ENCODE measurements around the gene CDC5L. TPM values are rescaled to one million over a fixed set of nuclear protein-coding genes. Genes with fewer than 3 reads are reported as not detected.

CDC5L gene
- total and polyA plus RNA-seq, 2 of the 13 experiments (the other 11 are each of a cell fraction or from before 2014, with no cell fraction given), result 11.0 to 34.2 TPM

- DNase-seq (ENCODE audit: low spot score) (no peak), ATAC-seq (no peak), FAIRE-seq (no peak)
- no peaks in the 10 kb centered on the region for H4K20me1 ChIP-seq (ENCODE audit: insufficient read depth, low read length)
- no peaks in the 10 kb centered on the region for H3K79me2 ChIP-seq (ENCODE audit: insufficient read depth, low read length)
- no peaks in the 10 kb centered on the region for H3K9me3 ChIP-seq (ENCODE audit: low read length)
- CTCF ChIA-PET (ENCODE audit: low intra/inter-chr PET ratio, low total read pairs), result no interaction called here
- no peaks in the 10 kb centered on the region for H3K36me3 ChIP-seq (replicated peaks in 1 of 2; ENCODE audit: control insufficient read depth in 1 of 2, insufficient read depth in 2 of 2, low read length in 2 of 2)
- WGBS (ENCODE audit: low lambda C conversion rate), result 1% methylated on average over 2 of the region's 9 CpGs
- H3K4me2 ChIP-seq (ENCODE audit: low read depth, low read length), result no peak overlapping the region
- no peak for TF ChIP-seq SMAD9 (CRISPR knock-in tag; IDR thresholded peaks at IDR 0.05)
- TF ChIP-seq SP2 (CRISPR knock-in tag; IDR thresholded peaks at IDR 0.05), result no peak
- TF ChIP-seq, protein P1, sequence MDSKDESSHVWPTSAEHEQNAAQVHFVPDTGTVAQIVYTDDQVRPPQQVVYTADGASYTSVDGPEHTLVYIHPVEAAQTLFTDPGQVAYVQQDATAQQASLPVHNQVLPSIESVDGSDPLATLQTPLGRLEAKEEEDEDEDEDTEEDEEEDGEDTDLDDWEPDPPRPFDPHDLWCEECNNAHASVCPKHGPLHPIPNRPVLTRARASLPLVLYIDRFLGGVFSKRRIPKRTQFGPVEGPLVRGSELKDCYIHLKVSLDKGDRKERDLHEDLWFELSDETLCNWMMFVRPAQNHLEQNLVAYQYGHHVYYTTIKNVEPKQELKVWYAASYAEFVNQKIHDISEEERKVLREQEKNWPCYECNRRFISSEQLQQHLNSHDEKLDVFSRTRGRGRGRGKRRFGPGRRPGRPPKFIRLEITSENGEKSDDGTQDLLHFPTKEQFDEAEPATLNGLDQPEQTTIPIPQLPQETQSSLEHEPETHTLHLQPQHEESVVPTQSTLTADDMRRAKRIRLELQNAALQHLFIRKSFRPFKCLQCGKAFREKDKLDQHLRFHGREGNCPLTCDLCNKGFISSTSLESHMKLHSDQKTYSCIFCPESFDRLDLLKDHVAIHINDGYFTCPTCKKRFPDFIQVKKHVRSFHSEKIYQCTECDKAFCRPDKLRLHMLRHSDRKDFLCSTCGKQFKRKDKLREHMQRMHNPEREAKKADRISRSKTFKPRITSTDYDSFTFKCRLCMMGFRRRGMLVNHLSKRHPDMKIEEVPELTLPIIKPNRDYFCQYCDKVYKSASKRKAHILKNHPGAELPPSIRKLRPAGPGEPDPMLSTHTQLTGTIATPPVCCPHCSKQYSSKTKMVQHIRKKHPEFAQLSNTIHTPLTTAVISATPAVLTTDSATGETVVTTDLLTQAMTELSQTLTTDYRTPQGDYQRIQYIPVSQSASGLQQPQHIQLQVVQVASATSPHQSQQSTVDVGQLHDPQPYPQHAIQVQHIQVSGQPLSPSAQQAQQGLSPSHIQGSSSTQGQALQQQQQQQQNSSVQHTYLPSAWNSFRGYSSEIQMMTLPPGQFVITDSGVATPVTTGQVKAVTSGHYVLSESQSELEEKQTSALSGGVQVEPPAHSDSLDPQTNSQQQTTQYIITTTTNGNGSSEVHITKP (CRISPR knock-in tag; IDR thresholded peaks at IDR 0.05; ENCODE audit: low read depth), result no peak
- TF ChIP-seq KMT2B (CRISPR knock-in tag; IDR thresholded peaks at IDR 0.05), result no peak
- TF ChIP-seq KLF6 (CRISPR knock-in tag; IDR thresholded peaks at IDR 0.05), result no peak
- TF ChIP-seq ZMYM3 (CRISPR knock-in tag; IDR thresholded peaks at IDR 0.05), result no peak
- no peak for TF ChIP-seq ZNF780A (CRISPR knock-in tag; IDR thresholded peaks at IDR 0.05)
- TF ChIP-seq KLF12 (CRISPR knock-in tag; IDR thresholded peaks at IDR 0.05; ENCODE audit: borderline replicate concordance), result no peak
- TF ChIP-seq, protein P2, sequence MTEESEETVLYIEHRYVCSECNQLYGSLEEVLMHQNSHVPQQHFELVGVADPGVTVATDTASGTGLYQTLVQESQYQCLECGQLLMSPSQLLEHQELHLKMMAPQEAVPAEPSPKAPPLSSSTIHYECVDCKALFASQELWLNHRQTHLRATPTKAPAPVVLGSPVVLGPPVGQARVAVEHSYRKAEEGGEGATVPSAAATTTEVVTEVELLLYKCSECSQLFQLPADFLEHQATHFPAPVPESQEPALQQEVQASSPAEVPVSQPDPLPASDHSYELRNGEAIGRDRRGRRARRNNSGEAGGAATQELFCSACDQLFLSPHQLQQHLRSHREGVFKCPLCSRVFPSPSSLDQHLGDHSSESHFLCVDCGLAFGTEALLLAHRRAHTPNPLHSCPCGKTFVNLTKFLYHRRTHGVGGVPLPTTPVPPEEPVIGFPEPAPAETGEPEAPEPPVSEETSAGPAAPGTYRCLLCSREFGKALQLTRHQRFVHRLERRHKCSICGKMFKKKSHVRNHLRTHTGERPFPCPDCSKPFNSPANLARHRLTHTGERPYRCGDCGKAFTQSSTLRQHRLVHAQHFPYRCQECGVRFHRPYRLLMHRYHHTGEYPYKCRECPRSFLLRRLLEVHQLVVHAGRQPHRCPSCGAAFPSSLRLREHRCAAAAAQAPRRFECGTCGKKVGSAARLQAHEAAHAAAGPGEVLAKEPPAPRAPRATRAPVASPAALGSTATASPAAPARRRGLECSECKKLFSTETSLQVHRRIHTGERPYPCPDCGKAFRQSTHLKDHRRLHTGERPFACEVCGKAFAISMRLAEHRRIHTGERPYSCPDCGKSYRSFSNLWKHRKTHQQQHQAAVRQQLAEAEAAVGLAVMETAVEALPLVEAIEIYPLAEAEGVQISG (CRISPR knock-in tag; IDR thresholded peaks at IDR 0.05), result no peak
- no peak for TF ChIP-seq PAF1 (CRISPR knock-in tag; IDR thresholded peaks at IDR 0.05)
- no peak for TF ChIP-seq HCFC1 (IDR thresholded peaks at IDR 0.05; ENCODE audit: low read depth, low read length)
- H3K9ac ChIP-seq (ENCODE audit: insufficient read depth, low read depth, low read length), result no peak overlapping the region
- H3K27ac ChIP-seq (ENCODE audit: extremely low read length, insufficient read depth, low read length), result no peak overlapping the region
- intact Hi-C loops (cut with micrococcal nuclease; ENCODE audit: unreplicated experiment) (loop anchor here (2.0 kb wide), 1 partner anchor 21 kb away; no protein-coding TSS in a partner anchor), in situ Hi-C loops (cut with HindIII; ENCODE audit: extremely low pct_ligation_motif_present, low pct_unique_long_range_greater_than_20kb) (loop anchor here (10.0 kb wide), 2 partner anchors 171 to 1241 kb away; no protein-coding TSS in a partner anchor)
- H2AFZ ChIP-seq (ENCODE audit: low read length), result no peak overlapping the region
- no peak overlapping the region for H3K4me3 ChIP-seq (replicated peaks in 1 of 3; ENCODE audit: insufficient read depth in 1 of 3, low read depth in 2 of 3, low read length in 3 of 3)
- H3K4me1 ChIP-seq (ENCODE audit: insufficient read depth, low read length), result peaks cover 9% of the 10 kb centered on the region; the same call in 1 of the 2 replicates
- no TSS peak for BruUV-seq (replicated peaks)
- peaks cover 11 to 76% of the 10 kb centered on the region in 2 experiments; a peak in 4 of 5 replicates for H3K27me3 ChIP-seq (ENCODE audit: control insufficient read depth in 1 of 2, insufficient read depth in 2 of 2, low read length in 2 of 2)
- POLR2A ChIA-PET, result no interaction called here
Observed at GRCh38 chr6:44474190-44474631, 86.7 kb downstream of the CDC5L start.
